Stomach (tissue), 9 donors: ENCODE data around the gene TIMP1. TPM values are rescaled to one million over a fixed set of nuclear protein-coding genes. Genes with fewer than 3 reads are reported as not detected.

ENCODE experiments used
- DNase-seq, 2 donors: peaks; one replicate each; pipeline versions ENCODE4 v3.0.0 to v3.0.0-alpha.2; 2013 to 2019
- H3K27ac ChIP-seq, 5 donors: fragments of 200-600 bp in 4 of 5; sonication (generic) in 4 of 5; one replicate each; pipeline ENCODE4 v1.5.1; 2013 to 2019; ENCODE audit warnings: mild to moderate bottlenecking in 1 of 5, moderate library complexity in 1 of 5
- H3K27me3 ChIP-seq, 3 donors: fragments of 200-600 bp; sonication (generic); one replicate each; pipeline ENCODE4 v1.5.1; 2017 to 2019; ENCODE audit warnings: mixed run types in 1 of 3
- H3K36me3 ChIP-seq, 4 donors: fragments of 200-600 bp; sonication (generic); 1 replicate in 3 of 4; 2 replicates in 1 of 4; pipeline ENCODE4 v1.5.1; 2016 to 2019
- H3K4me1 ChIP-seq, 4 donors: fragments of 200-600 bp; sonication (generic); one replicate each; pipeline ENCODE4 v1.5.1; 2016 to 2019
- H3K4me3 ChIP-seq, 4 donors: fragments of 200-600 bp; sonication (generic) in 3 of 4; one replicate each; pipeline ENCODE4 v1.5.1; 2016 to 2019; ENCODE audit warnings: mild to moderate bottlenecking in 1 of 4
- H3K9me3 ChIP-seq, 4 donors: fragments of 200-600 bp; sonication (generic); one replicate each; pipeline ENCODE4 v1.5.1; 2016 to 2019
- EP300 ChIP-seq: sonication (generic); formaldehyde crosslinking; IDR thresholded peaks from one replicate; pipeline ENCODE4 v1.6.1; 2017; ENCODE audit warnings: antibody characterized with exemption
- POLR2A ChIP-seq, 4 donors: fragments of 450-650 bp; IDR thresholded peaks; one replicate each; pipeline ENCODE4 v1.6.1; 2016; ENCODE audit warnings: antibody characterized with exemption in 4 of 4, control low read depth in 2 of 4, mild to moderate bottlenecking in 1 of 4, moderate library complexity in 1 of 4
- POLR2AphosphoS5 ChIP-seq, 3 donors: sonication (generic); formaldehyde crosslinking; IDR thresholded peaks; one replicate each; pipeline ENCODE4 v1.6.1; 2016; ENCODE audit warnings: antibody characterized with exemption in 3 of 3
- WGBS, 5 donors: extraction: QIAGEN DNeasy Blood & Tissue Kit in 3 of 5; methylation state at CpG; one replicate each; pipeline versions ENCODE4 v1.1.5 to v1.1.7; 2013 to 2018; 5-methylcytosine and 5-hydroxymethylcytosine counted together
- intact Hi-C: fragments of 100-400 bp; cut with DNase I; formaldehyde crosslinking; loops from one replicate; pipeline ENCODE4 v1.15.1; 2023; ENCODE audit warnings: low total_unique reads
- polyA plus RNA-seq, 3 donors: library from polyadenylated mRNA; stranded (reverse); fragments of 200-250 nt; gene quantifications; one replicate each; pipeline ENCODE4 v1.2.3, GENCODE V29; 2013
- small RNA-seq, 4 donors: library from RNA; depleted of rRNA; stranded (forward); fragments of <200 nt; gene quantifications; one replicate each; pipeline ENCODE3, GENCODE V24; 2016
- total RNA-seq, 5 donors: library from RNA; depleted of rRNA; stranded (reverse); fragments of >200 nt; gene quantifications; one replicate each; pipeline versions ENCODE4 v1.1.0 to v1.2.3, GENCODE V29; 2014 to 2016
- TF ChIP-seq, protein P1 (sequence below), 7 experiments: fragments of 450-650 bp in 4 of 7; fragments of 200-600 bp in 3 of 7; sonication (generic) in 3 of 7; IDR thresholded peaks; one replicate each; pipeline ENCODE4 v1.5.1; 2016 to 2019; ENCODE audit warnings: antibody characterized with exemption in 7 of 7, control low read depth in 2 of 7, mild to moderate bottlenecking in 1 of 7
- donor health status: healthy with polysubstance abuse.
- donor health status: Bipolar disorder and iron deficiency.
- donor health status: healthy.

Gene TIMP1
- total and polyA plus RNA-seq, 8 donors, result 40.0 to 237 (median 93.9) TPM

DNA sequence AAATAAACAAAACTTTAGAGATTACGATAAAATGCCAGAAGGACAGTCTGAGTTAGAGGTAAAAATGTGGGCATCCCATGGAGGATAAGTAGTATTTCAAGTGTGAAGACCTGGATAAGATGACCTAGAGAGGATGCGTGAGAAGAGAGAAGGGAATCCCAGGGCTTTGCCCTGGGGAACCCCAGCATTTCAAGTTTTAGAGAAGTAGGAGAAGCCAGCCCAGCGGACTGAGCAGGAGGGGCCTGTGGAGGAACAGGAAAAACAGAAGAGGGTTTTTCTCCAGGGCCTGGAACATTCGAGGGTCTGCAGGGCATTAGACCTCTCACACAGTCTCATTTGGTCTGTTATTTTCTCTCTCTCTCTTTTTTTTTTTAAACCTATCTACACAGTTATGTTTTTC, 50.4 kb downstream of the TIMP1 start:
- intact Hi-C loops, result no loop called here
- Histone ChIP-seq H3K9me3 (peaks cover 0 to 1% (median 0%) of the 10 kb centered on the region in 4 donors), H3K27ac (no peak overlapping the region), H3K4me3 (no peak overlapping the region), H3K36me3 (peaks cover 7 to 33% (median 31%) of the 10 kb centered on the region in 4 donors), H3K27me3 (no peaks in the 10 kb centered on the region), H3K4me1 (no peaks in the 10 kb centered on the region)
- WGBS, 5 donors, result 41 to 75% (median 56%) methylated on average over 4 of the region's 4 CpGs
- DNase-seq, result no peak
- TF ChIP-seq POLR2AphosphoS5 (IDR thresholded peaks at IDR 0.05) (no peak), EP300 (no peak), POLR2A (IDR thresholded peaks at IDR 0.05) (no peak)
- TF ChIP-seq, protein P1, sequence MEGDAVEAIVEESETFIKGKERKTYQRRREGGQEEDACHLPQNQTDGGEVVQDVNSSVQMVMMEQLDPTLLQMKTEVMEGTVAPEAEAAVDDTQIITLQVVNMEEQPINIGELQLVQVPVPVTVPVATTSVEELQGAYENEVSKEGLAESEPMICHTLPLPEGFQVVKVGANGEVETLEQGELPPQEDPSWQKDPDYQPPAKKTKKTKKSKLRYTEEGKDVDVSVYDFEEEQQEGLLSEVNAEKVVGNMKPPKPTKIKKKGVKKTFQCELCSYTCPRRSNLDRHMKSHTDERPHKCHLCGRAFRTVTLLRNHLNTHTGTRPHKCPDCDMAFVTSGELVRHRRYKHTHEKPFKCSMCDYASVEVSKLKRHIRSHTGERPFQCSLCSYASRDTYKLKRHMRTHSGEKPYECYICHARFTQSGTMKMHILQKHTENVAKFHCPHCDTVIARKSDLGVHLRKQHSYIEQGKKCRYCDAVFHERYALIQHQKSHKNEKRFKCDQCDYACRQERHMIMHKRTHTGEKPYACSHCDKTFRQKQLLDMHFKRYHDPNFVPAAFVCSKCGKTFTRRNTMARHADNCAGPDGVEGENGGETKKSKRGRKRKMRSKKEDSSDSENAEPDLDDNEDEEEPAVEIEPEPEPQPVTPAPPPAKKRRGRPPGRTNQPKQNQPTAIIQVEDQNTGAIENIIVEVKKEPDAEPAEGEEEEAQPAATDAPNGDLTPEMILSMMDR (IDR thresholded peaks at IDR 0.05), result no peak

DNA sequence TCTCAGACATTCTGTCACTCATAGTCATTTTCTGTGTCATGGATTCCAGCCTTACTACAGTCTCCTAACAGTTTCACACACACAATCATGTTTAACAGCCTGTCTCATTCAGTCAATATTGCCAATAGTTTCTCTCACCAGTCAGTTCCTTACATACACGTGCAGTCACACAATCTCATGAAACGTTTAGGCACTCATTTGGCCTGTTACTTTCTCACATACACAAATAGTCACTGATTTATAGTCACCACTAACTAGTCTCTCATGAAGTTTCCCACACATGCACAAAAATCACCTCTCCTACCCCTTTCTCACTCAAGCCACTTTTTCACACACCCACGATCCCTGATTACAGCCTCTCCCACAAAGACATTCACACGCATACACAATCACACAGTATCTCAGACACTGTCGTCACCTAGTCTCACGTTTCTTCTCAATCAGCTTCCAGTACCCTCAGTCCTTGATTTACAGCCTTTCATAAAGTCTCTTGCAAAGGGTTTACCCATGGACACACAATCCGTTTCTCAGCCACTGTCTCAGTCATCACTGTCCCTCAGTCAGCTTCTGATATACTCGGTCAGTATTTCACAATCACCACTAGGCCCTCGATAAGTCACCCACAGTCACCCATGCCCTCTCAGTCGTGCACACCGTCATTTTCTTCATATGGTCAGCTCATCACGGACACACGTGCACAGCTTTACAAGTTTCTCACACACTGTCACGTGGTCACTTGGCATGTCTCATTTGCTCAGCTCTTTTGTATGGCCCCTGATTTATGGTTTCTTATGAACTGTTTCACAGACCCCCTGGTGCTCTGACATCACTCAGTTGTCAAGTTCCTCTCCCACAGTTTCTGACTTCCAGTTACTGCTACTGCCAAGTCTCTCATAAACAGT, 51.7 kb downstream of the TIMP1 start:
- WGBS, 5 donors, result 74 to 83% (median 78%) methylated on average over 14 of the region's 14 CpGs
- Histone ChIP-seq H3K4me3 (no peak overlapping the region), H3K36me3 (peaks cover 10 to 46% (median 44%) of the 10 kb centered on the region in 4 donors), H3K27me3 (no peaks in the 10 kb centered on the region), H3K4me1 (no peaks in the 10 kb centered on the region), H3K27ac (no peak overlapping the region), H3K9me3 (peaks cover 0 to 8% (median 2%) of the 10 kb centered on the region in 4 donors)
- TF ChIP-seq, protein P1 (IDR thresholded peaks at IDR 0.05), result no peak
- DNase-seq, result no peak
- intact Hi-C loops, result no loop called here

- Histone ChIP-seq H3K36me3 (peaks cover 16 to 56% (median 55%) of the 10 kb centered on the region in 4 donors), H3K27ac (no peak overlapping the region), H3K27me3 (no peaks in the 10 kb centered on the region), H3K4me3 (no peak overlapping the region), H3K9me3 (peaks cover 0 to 16% (median 8%) of the 10 kb centered on the region in 4 donors), H3K4me1 (no peaks in the 10 kb centered on the region)
- intact Hi-C loops, result no loop called here
- TF ChIP-seq POLR2AphosphoS5 (IDR thresholded peaks at IDR 0.05), result no peak
- TF ChIP-seq EP300, result no peak
- TF ChIP-seq POLR2A (IDR thresholded peaks at IDR 0.05), result no peak
- TF ChIP-seq, protein P1 (IDR thresholded peaks at IDR 0.05), result no peak
- WGBS, 5 donors, result 80 to 88% (median 85%) methylated on average over 16 of the region's 16 CpGs
- DNase-seq, result no peak
These were observed 52.8 kb downstream of the TIMP1 start for GRCh38 chrX:47634871-47635575.

Small RNA genes lying within 50 kb of the gene (small RNA-seq; reads per million reads assigned to genes)
- 0 reads per million in 4 donors for gene MIR4769

Other genes with a start within 250 kb of the TIMP1 start
- gene ZNF157, start 211.9 kb upstream of the TIMP1 start, total RNA-seq, result under 1 TPM in 1 of 5 donors, not detected in 4; 0.18 TPM
- gene ZNF157, start 211.9 kb upstream of the TIMP1 start, polyA plus RNA-seq, result under 1 TPM in 1 of 3 donors, not detected in 2; 0.15 TPM
- gene ZNF41, start 99.2 kb upstream of the TIMP1 start, total RNA-seq, result 10 to 100 TPM in 1 of 5 donors, 1 to 10 TPM in 4; 1.2 to 13.4 (median 6.4) TPM
- gene ZNF41, start 99.2 kb upstream of the TIMP1 start, polyA plus RNA-seq, result 1 to 10 TPM; 1.8 to 3.7 (median 2.4) TPM
- 100 to 1,000 TPM in 2 of 5 donors, 10 to 100 TPM in 3; 19.6 to 142 (median 47.8) TPM for gene ARAF, start 21.2 kb upstream of the TIMP1 start, total RNA-seq
- 10 to 100 TPM; 38.7 to 67.8 (median 49.9) TPM for gene ARAF, start 21.2 kb upstream of the TIMP1 start, polyA plus RNA-seq
- 1 to 10 TPM in 1 of 5 donors, not detected in 4; 1.5 TPM for gene SYN1, start 37.4 kb downstream of the TIMP1 start, total RNA-seq
- 1 to 10 TPM in 1 of 3 donors, under 1 TPM in 1, not detected in 1; 0.45 to 1.7 TPM for gene SYN1, start 37.4 kb downstream of the TIMP1 start, polyA plus RNA-seq
- gene CFP, start 47.5 kb downstream of the TIMP1 start, total RNA-seq, result 1 to 10 TPM in 2 of 5 donors, not detected in 3; 1.2 to 3.3 TPM
- 1 to 10 TPM; 1.4 to 3.4 (median 3.1) TPM for gene CFP, start 47.5 kb downstream of the TIMP1 start, polyA plus RNA-seq
- 10 to 100 TPM in 3 of 5 donors, 1 to 10 TPM in 2; 6.8 to 27.2 (median 17.7) TPM for gene ELK1, start 68.1 kb downstream of the TIMP1 start, total RNA-seq
- gene ELK1, start 68.1 kb downstream of the TIMP1 start, polyA plus RNA-seq, result 10 to 100 TPM in 2 of 3 donors, 1 to 10 TPM in 1; 8.8 to 18.0 (median 15.3) TPM
- gene UXT, start 76.7 kb downstream of the TIMP1 start, total RNA-seq, result 100 to 1,000 TPM in 1 of 5 donors, 10 to 100 TPM in 3, 1 to 10 TPM in 1; 2.9 to 108 (median 70.5) TPM
- 100 to 1,000 TPM; 176 to 320 (median 203) TPM for gene UXT, start 76.7 kb downstream of the TIMP1 start, polyA plus RNA-seq